AG04450 (cell line): ENCODE results near the gene LGALS7. TPM values are rescaled to one million over a fixed set of nuclear protein-coding genes. Genes with fewer than 3 reads are reported as not detected.
"Not testable (repeated sequence)": the region's sequence is repeated elsewhere in the genome, so short reads cannot be mapped to it uniquely, and the experiment has no call there.

ENCODE experiments used
- CTCF ChIA-PET: fragments of 300-600, 350-600 bp; formaldehyde crosslinking; extraction: SDS; loops from one replicate; lab custom pipeline; 2022; ENCODE audit warnings: antibody characterized with exemption, inconsistent platforms; lab: Charles Lee
- POLR2A ChIA-PET: fragments of 350-600 bp; formaldehyde crosslinking; extraction: SDS; loops from one replicate; lab custom pipeline; 2021; ENCODE audit warnings: antibody characterized with exemption, inconsistent platforms; lab: Yijun Ruan, JAX
- DNase-seq: peaks from one replicate; pipeline ENCODE4 v3.0.0-alpha.2; 2011; ENCODE audit warnings: low read depth, low spot score
- H3K27ac ChIP-seq: one replicate; pipeline ENCODE4 v1.5.1; 2012; ENCODE audit warnings: low read depth, low read length, control low read depth
- H3K27me3 ChIP-seq: one replicate; pipeline ENCODE4 v1.6.0; 2012; ENCODE audit warnings: low read length; ENCODE audit not compliant: control insufficient read depth, insufficient read depth
- H3K4me3 ChIP-seq: 2 replicates; pipeline ENCODE4 v1.5.1; 2011; ENCODE audit warnings: mild to moderate bottlenecking, low read depth, low read length, control low read depth
- H3K9me3 ChIP-seq: 2 replicates; pipeline ENCODE4 v1.5.1; 2012; ENCODE audit warnings: low read length; ENCODE audit not compliant: control insufficient read depth, insufficient read depth
- polyA plus RNA-seq: library from polyadenylated mRNA; depleted of rRNA; stranded (reverse); fragments of >200 nt; gene quantifications from 2 replicates; pipeline ENCODE4 v1.2.3, GENCODE V29; 2011
- TF ChIP-seq, protein P1 (sequence below): IDR thresholded peaks from 2 replicates; pipeline ENCODE4 v1.5.1; 2011; ENCODE audit warnings: low read depth, low read length, control low read depth, inconsistent platforms

LGALS7 gene
- polyA plus RNA-seq, 1 experiment = not detected

- no peak for DNase-seq
- TF ChIP-seq, protein P1, sequence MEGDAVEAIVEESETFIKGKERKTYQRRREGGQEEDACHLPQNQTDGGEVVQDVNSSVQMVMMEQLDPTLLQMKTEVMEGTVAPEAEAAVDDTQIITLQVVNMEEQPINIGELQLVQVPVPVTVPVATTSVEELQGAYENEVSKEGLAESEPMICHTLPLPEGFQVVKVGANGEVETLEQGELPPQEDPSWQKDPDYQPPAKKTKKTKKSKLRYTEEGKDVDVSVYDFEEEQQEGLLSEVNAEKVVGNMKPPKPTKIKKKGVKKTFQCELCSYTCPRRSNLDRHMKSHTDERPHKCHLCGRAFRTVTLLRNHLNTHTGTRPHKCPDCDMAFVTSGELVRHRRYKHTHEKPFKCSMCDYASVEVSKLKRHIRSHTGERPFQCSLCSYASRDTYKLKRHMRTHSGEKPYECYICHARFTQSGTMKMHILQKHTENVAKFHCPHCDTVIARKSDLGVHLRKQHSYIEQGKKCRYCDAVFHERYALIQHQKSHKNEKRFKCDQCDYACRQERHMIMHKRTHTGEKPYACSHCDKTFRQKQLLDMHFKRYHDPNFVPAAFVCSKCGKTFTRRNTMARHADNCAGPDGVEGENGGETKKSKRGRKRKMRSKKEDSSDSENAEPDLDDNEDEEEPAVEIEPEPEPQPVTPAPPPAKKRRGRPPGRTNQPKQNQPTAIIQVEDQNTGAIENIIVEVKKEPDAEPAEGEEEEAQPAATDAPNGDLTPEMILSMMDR = no peak
- CTCF ChIA-PET = no interaction called here
- POLR2A ChIA-PET = no interaction called here
- no peaks in the 10 kb centered on the region; the same call in 1 of the 2 replicates for H3K9me3 ChIP-seq
- no peak overlapping the region for H3K4me3 ChIP-seq
- H3K27me3 ChIP-seq = peaks cover 2% of the 10 kb centered on the region
- H3K27ac ChIP-seq = no peak overlapping the region
Measured at GRCh38 chr19:38803543-38803942, 30.2 kb upstream of the LGALS7 start.

DNA sequence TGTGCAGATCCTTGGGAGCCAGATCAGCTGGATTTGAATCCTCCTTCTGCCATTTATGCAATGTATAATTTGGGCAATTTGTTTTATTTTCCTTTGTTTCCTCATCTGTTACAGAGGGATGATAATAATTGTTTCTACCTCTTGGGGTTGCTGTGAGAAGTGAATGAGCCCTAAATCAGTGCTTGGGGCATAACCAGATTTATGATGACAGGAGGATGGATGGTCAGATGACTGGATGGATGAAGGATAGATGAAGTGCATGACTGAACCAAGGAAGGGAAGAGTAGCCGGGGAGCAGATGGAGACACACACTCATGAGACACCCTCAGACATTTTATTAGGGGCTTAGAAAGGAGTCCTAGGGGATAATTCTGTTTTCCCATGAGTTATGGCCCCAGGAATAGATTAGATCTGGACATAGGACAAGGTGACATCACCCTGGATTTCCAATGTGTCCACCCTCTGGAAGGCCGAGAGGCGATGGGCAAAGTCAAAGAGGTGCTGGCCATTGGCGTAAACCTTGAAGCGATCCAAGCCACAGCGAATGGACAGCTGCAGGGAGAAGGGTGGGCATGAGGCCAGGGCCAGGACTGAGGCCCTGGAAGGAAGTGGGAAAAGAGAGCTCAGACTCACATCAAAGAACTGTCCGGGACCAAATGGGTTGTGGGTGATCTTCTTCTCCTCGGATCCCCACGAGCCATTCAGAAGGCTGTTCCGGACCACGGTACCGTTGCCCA is 28.2 kb upstream of the LGALS7 start:
- DNase-seq = no peak
- POLR2A ChIA-PET = interaction anchor here (1.4 kb wide), 1 partner anchor 30 kb away, joined by 4 read pairs; no protein-coding TSS in a partner anchor

DNA sequence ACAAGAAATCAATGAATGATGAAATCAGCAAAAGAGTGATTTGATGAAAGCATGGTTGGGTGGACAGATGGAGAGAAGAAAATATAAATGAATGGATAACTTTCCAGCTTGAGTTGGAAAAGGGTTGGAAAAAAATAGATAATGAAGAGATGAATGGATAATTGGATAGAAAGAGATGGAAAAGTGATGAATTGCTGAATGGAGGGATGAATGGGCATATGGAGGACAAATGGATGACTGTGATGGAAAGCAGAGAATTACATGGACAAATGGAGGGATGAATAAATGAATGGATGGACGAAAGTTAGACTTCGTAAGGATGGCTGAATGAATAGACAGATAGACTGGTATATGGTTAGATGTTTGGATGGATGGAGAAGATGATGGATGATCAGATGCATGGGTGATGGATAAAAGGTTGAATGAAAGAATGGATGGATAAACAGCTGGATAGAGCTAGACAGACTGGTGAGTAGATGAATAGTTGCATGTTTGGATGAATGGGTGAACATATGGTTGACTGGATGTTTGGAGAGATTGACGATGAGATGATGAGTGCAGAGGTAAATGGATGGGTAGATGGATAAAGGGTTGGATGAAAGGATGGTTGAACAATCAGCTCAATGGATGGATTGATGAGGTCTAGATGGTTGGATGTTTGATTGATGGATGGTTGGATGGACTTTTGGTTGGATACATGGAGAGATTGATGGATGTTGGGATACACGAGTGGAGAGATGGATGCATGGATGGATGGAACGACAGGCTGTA is 27.4 kb upstream of the LGALS7 start:
- POLR2A ChIA-PET = interaction anchor here (2.2 kb wide), 1 partner anchor 31 kb away, joined by 7 read pairs; the partner anchor contains the start of gene ECH1
- CTCF ChIA-PET = interaction anchor here (0.7 kb wide), 1 partner anchor 87 kb away, joined by 3 read pairs; no protein-coding TSS in a partner anchor
- TF ChIP-seq, protein P1 = no peak

More for the DNA sequence above, 28.2 kb upstream of the LGALS7 start:
- no peaks in the 10 kb centered on the region for H3K9me3 ChIP-seq
- peaks cover 2% of the 10 kb centered on the region for H3K27me3 ChIP-seq
- CTCF ChIA-PET = interaction anchor here (0.7 kb wide), 1 partner anchor 86 kb away, joined by 3 read pairs; no protein-coding TSS in a partner anchor
- TF ChIP-seq, protein P1 = no peak
- H3K27ac ChIP-seq = no peak overlapping the region
- H3K4me3 ChIP-seq = no peak overlapping the region

DNA sequence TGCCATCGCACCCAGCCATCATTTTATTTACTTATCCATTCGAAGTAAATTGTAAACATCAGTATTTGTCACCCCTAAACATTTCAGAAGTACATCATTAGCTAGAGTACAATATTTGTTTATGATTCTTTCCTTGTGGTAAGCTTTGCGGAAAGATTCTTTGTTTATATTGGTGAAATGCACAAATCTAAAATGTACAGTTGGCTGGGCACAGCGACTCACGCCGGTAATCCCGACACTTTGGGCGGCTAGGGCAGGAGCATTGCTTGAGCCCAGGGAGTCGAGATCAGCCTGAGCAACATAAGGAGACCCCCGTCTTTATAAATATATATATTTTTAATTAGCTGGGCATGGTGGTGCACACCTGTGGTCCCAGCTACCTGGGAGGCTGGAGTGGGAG is 25.8 kb upstream of the LGALS7 start:
- Histone ChIP-seq H3K4me3 (no peak overlapping the region), H3K27me3 (peaks cover 2% of the 10 kb centered on the region), H3K9me3 (no peaks in the 10 kb centered on the region), H3K27ac (peak overlapping the region; percentile 68)
- ChIA-PET CTCF (interaction anchor here (1.0 to 1.7 kb wide), 2 partner anchors 29 to 130 kb away, joined by 3 to 5 read pairs; no protein-coding TSS in a partner anchor), POLR2A (interaction anchor here (0.6 to 2.2 kb wide), 3 partner anchors 29 to 736 kb away, joined by 4 to 7 read pairs (median 4); partner anchors contain the start of gene ECH1)
- TF ChIP-seq, protein P1 = no peak
- no peak for DNase-seq

More for the DNA sequence above, 27.4 kb upstream of the LGALS7 start:
- Histone ChIP-seq H3K4me3 (no peak overlapping the region), H3K27me3 (peaks cover 2% of the 10 kb centered on the region), H3K9me3 (no peaks in the 10 kb centered on the region), H3K27ac (no peak overlapping the region)
- DNase-seq = no peak

DNA sequence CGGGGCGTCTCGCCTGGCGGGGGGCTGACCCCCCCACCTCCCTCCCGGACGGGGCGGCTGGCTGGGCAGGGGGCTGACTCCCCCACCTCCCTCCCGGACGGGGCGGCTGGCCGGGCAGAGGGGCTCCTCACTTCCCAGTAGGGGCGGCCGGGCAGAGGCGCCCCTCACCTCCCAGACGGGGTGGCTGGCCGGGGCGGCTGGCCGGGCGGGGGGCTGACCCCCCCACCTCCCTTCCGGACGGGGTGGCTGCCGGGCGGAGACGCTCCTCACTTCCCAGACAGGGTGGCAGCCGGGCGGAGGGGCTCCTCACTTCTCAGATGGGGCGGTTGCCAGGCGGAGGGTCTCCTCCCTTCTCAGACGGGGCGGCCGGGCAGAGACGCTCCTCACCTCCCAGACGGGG is 24.5 kb upstream of the LGALS7 start:
- H3K4me3 ChIP-seq, H3K9me3 ChIP-seq, H3K27me3 ChIP-seq, H3K27ac ChIP-seq, CTCF ChIA-PET, DNase-seq, POLR2A ChIA-PET: not testable (repeated sequence)
